ENCODE results near the gene TRPM7.

The TRPM7 gene

GRCh38 chr15:50687302-50687902 is 805 bp upstream of the TRPM7 start:
- TF ChIP-seq CTCF (conservative IDR thresholded peaks at IDR 0.05; ENCODE audit: low read depth) = no peak
- H3K27ac ChIP-seq = peak overlapping the region; percentile 98
- DNase-seq (ENCODE audit: low spot score) = no peak
- CTCF ChIA-PET = interaction anchor here (0.7 kb wide), 1 partner anchor 200 kb away, joined by 4 read pairs; no protein-coding TSS in a partner anchor
- POLR2A ChIA-PET (ENCODE audit: low non-redundant PET) = no interaction called here

- H3K27ac ChIP-seq = peak overlapping the region; percentile 98
- POLR2A ChIA-PET (ENCODE audit: low non-redundant PET) = no interaction called here
- CTCF ChIA-PET = no interaction called here
- DNase-seq (ENCODE audit: low spot score) = peak; percentile 44
- TF ChIP-seq CTCF (conservative IDR thresholded peaks at IDR 0.05; ENCODE audit: low read depth) = no peak
Measured at GRCh38 chr15:50685976-50686468, 575 bp downstream of the TRPM7 start.

- TF ChIP-seq CTCF (conservative IDR thresholded peaks at IDR 0.05; ENCODE audit: low read depth) = no peak
- no peak for DNase-seq (ENCODE audit: low spot score)
- peak overlapping the region; percentile 98 for H3K27ac ChIP-seq
- ChIA-PET POLR2A (ENCODE audit: low non-redundant PET) (interaction anchor here (0.6 kb wide), 1 partner anchor 113 kb away, joined by 3 read pairs; no protein-coding TSS in a partner anchor), CTCF (interaction anchor here (0.6 to 0.7 kb wide), 3 partner anchors 10 to 192 kb away, joined by 3 to 4 read pairs (median 4); no protein-coding TSS in a partner anchor)
Measured at GRCh38 chr15:50685191-50685975, 1.2 kb downstream of the TRPM7 start.

GRCh38 chr15:50681467-50681866 is 5.1 kb downstream of the TRPM7 start:
- ChIA-PET POLR2A (ENCODE audit: low non-redundant PET) (no interaction called here), CTCF (interaction anchor here (0.7 kb wide), 1 partner anchor 352 kb away, joined by 3 read pairs; no protein-coding TSS in a partner anchor)
- no peak overlapping the region for H3K27ac ChIP-seq
- no peak for TF ChIP-seq CTCF (conservative IDR thresholded peaks at IDR 0.05; ENCODE audit: low read depth)
- no peak for DNase-seq (ENCODE audit: low spot score)

- TF ChIP-seq CTCF (conservative IDR thresholded peaks at IDR 0.05; ENCODE audit: low read depth) = no peak
- POLR2A ChIA-PET (ENCODE audit: low non-redundant PET) = no interaction called here
- H3K27ac ChIP-seq = peak overlapping the region; percentile 51
- DNase-seq (ENCODE audit: low spot score) = peak; percentile 42
- CTCF ChIA-PET = interaction anchor here (0.6 kb wide), 1 partner anchor 184 kb away, joined by 3 read pairs; no protein-coding TSS in a partner anchor
Measured at GRCh38 chr15:50676799-50677483, 9.7 kb downstream of the TRPM7 start.

- H3K27ac ChIP-seq = no peak overlapping the region
- TF ChIP-seq CTCF (conservative IDR thresholded peaks at IDR 0.05; ENCODE audit: low read depth) = peak; percentile 87
- CTCF ChIA-PET = interaction anchor here (0.6 to 1.4 kb wide), 5 partner anchors 10 to 423 kb away, joined by 3 to 8 read pairs (median 4); no protein-coding TSS in a partner anchor
- POLR2A ChIA-PET (ENCODE audit: low non-redundant PET) = no interaction called here
- DNase-seq (ENCODE audit: low spot score) = peak; percentile 20
Measured at GRCh38 chr15:50675535-50676144, 11.0 kb downstream of the TRPM7 start.

Data from RWPE1 (cell line).